ENCODE data around the gene TNFSF13.

Gene TNFSF13

GRCh38 chr17:7561589-7562207 is 3.1 kb downstream of the TNFSF13 start, which contains the start of gene SENP3:
Gene SENP3 (plus strand): TSS chr17:7561919. CDS start chr17:7563077, 1,158 bp downstream.
- no peaks in the 10 kb centered on the region for H3F3A ChIP-seq (ENCODE audit: insufficient read depth)
- H3K4me2 ChIP-seq (ENCODE audit: low read depth, low read length, poor library complexity, severe bottlenecking) = peak within 1 kb of the TSS; percentile 82
- peak within 1 kb of the TSS; percentile 97 for H2AFZ ChIP-seq (ENCODE audit: low read depth, low read length, severe bottlenecking)
- H3K9me2 ChIP-seq (replicated peaks; ENCODE audit: insufficient read depth, low read length) = no peaks in the 10 kb centered on the region
- peak within 1 kb of the TSS; percentile 95 for H3K4me3 ChIP-seq (ENCODE audit: insufficient read depth, low read length, poor library complexity, severe bottlenecking)
- H3K27me3 ChIP-seq (ENCODE audit: low read length) = no peaks in the 10 kb centered on the region
- no peaks in the 10 kb centered on the region for H4K20me1 ChIP-seq (ENCODE audit: low read depth, low read length)
- H3K9ac ChIP-seq (ENCODE audit: low read length) = peak within 1 kb of the TSS; percentile 99
- no peak for TF ChIP-seq CTCF (IDR thresholded peaks at IDR 0.05; ENCODE audit: insufficient read depth, low read length, poor library complexity, severe bottlenecking)
- H3K27ac ChIP-seq (ENCODE audit: low read depth, low read length) = peak within 1 kb of the TSS; percentile 85
- peaks cover 33% of the 10 kb centered on the region for H3K79me2 ChIP-seq (ENCODE audit: insufficient read depth, low read length)
- no peaks in the 10 kb centered on the region for H3K9me3 ChIP-seq (ENCODE audit: insufficient read depth, low read length)
- H3K36me3 ChIP-seq (ENCODE audit: low read length) = peaks cover 8% of the 10 kb centered on the region; the same call in 1 of the 2 replicates

GRCh38 chr17:7562208-7562605 is 3.7 kb downstream of the TNFSF13 start:
- Histone ChIP-seq H3K27me3 (ENCODE audit: low read length) (no peaks in the 10 kb centered on the region), H3K9me2 (replicated peaks; ENCODE audit: insufficient read depth, low read length) (no peaks in the 10 kb centered on the region), H4K20me1 (ENCODE audit: low read depth, low read length) (no peaks in the 10 kb centered on the region), H3K36me3 (ENCODE audit: low read length) (peaks cover 8% of the 10 kb centered on the region; the same call in 1 of the 2 replicates), H3F3A (ENCODE audit: insufficient read depth) (no peaks in the 10 kb centered on the region), H3K4me3 (ENCODE audit: insufficient read depth, low read length, poor library complexity, severe bottlenecking) (peak overlapping the region; percentile 95), H3K4me2 (ENCODE audit: low read depth, low read length, poor library complexity, severe bottlenecking) (peak overlapping the region; percentile 80), H3K9me3 (ENCODE audit: insufficient read depth, low read length) (no peaks in the 10 kb centered on the region), H3K9ac (ENCODE audit: low read length) (peak overlapping the region; percentile 99), H3K27ac (ENCODE audit: low read depth, low read length) (peak overlapping the region; percentile 85), H3K79me2 (ENCODE audit: insufficient read depth, low read length) (peaks cover 33% of the 10 kb centered on the region), H2AFZ (ENCODE audit: low read depth, low read length, severe bottlenecking) (peak overlapping the region; percentile 45)
- TF ChIP-seq CTCF (IDR thresholded peaks at IDR 0.05; ENCODE audit: insufficient read depth, low read length, poor library complexity, severe bottlenecking) (no peak), EZH2phosphoT487 (conservative IDR thresholded peaks at IDR 0.05; ENCODE audit: low read length) (no peak)

GRCh38 chr17:7563115-7563869 is 4.7 kb downstream of the TNFSF13 start:
- TF ChIP-seq EZH2phosphoT487 (conservative IDR thresholded peaks at IDR 0.05; ENCODE audit: low read length) (no peak), CTCF (IDR thresholded peaks at IDR 0.05; ENCODE audit: insufficient read depth, low read length, poor library complexity, severe bottlenecking) (no peak)
- no peaks in the 10 kb centered on the region for H4K20me1 ChIP-seq (ENCODE audit: low read depth, low read length)
- H3K27ac ChIP-seq (ENCODE audit: low read depth, low read length) = no peak overlapping the region
- H3K9me3 ChIP-seq (ENCODE audit: insufficient read depth, low read length) = no peaks in the 10 kb centered on the region
- H3K9ac ChIP-seq (ENCODE audit: low read length) = peak overlapping the region; percentile 99
- no peaks in the 10 kb centered on the region for H3F3A ChIP-seq (ENCODE audit: insufficient read depth)
- peaks cover 8% of the 10 kb centered on the region; the same call in 1 of the 2 replicates for H3K36me3 ChIP-seq (ENCODE audit: low read length)
- peaks cover 33% of the 10 kb centered on the region for H3K79me2 ChIP-seq (ENCODE audit: insufficient read depth, low read length)
- peak overlapping the region; percentile 95 for H3K4me3 ChIP-seq (ENCODE audit: insufficient read depth, low read length, poor library complexity, severe bottlenecking)
- no peaks in the 10 kb centered on the region for H3K9me2 ChIP-seq (replicated peaks; ENCODE audit: insufficient read depth, low read length)
- H3K27me3 ChIP-seq (ENCODE audit: low read length) = no peaks in the 10 kb centered on the region
- no peak overlapping the region for H2AFZ ChIP-seq (ENCODE audit: low read depth, low read length, severe bottlenecking)
- H3K4me2 ChIP-seq (ENCODE audit: low read depth, low read length, poor library complexity, severe bottlenecking) = peak overlapping the region; percentile 80
